Skeletal muscle tissue (tissue), 4 donors: ENCODE data around the gene OR2V2. TPM values are rescaled to one million over a fixed set of nuclear protein-coding genes. Genes with fewer than 3 reads are reported as not detected.
"Not testable (repeated sequence)": the region's sequence is repeated elsewhere in the genome, so short reads cannot be mapped to it uniquely, and the experiment has no call there.

Source experiments
- H3K27ac ChIP-seq: one replicate; pipeline ENCODE4 v1.7.0; 2013; ENCODE audit warnings: mild to moderate bottlenecking, low read depth, low read length, inconsistent platforms
- H3K27me3 ChIP-seq, 3 donors: one replicate each; pipeline ENCODE4 v1.7.0; 2013; ENCODE audit warnings: low read length in 3 of 3; ENCODE audit not compliant: control insufficient read depth in 3 of 3, insufficient read depth in 3 of 3
- H3K36me3 ChIP-seq, 3 donors: one replicate each; pipeline ENCODE4 v1.7.0; 2013; ENCODE audit warnings: low read length in 3 of 3; ENCODE audit not compliant: control insufficient read depth in 3 of 3, insufficient read depth in 3 of 3
- H3K4me1 ChIP-seq, 3 donors: one replicate each; pipeline ENCODE4 v1.7.0; 2013; ENCODE audit warnings: low read length in 3 of 3, mild to moderate bottlenecking in 3 of 3; ENCODE audit not compliant: control insufficient read depth in 3 of 3, insufficient read depth in 3 of 3
- H3K4me3 ChIP-seq, 3 donors: one replicate each; pipeline ENCODE4 v1.7.0; 2013; ENCODE audit warnings: low read length in 3 of 3
- H3K9ac ChIP-seq, 3 donors: one replicate each; pipeline ENCODE4 v1.7.0; 2013; ENCODE audit warnings: low read length in 3 of 3, mild to moderate bottlenecking in 3 of 3, moderate library complexity in 2 of 3, low read depth in 1 of 3
- H3K9me3 ChIP-seq, 3 donors: one replicate each; pipeline ENCODE4 v1.7.0; 2013; ENCODE audit warnings: low read length in 3 of 3; ENCODE audit not compliant: control insufficient read depth in 3 of 3
- total RNA-seq: library from RNA; depleted of rRNA; stranded (reverse); fragments of >200 nt; gene quantifications from one replicate; pipeline ENCODE4 v1.2.3, GENCODE V29; 2014
- donor health status: Osteomylitis.

Gene OR2V2
- total RNA-seq, 1 donor from 2014 or later = not detected

DNA sequence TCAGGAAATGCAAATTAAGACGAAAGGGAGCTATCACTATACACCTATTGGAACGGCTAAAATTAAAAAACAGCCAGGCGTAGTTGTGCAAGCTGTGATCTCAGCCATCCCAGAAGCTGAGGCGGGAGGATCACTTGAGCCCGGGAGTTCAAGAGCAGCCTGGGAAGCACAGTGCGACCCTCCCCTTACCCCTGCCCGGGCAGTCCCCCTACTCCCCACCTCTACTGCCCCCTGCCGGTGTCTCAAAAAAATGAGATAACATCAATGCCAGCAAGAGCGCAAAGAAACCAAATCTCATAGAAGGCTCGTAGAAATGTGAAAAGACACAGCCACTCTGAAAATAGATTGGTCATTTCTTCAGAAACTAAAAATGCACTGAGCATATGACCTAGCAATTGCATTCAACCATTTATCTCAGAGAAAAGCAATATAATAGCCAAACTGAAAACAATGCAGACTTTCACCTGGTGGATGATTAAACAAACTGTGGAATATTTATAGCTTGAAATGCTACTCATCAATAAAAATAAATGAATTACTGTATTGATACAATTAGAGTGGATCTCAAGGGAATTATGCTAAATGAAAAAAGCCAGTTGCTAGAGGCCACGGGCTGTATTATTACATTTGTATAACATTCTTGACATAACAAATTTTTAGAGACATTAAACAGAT lies 20.6 kb downstream of the OR2V2 start:
- no peaks in the 10 kb centered on the region for H3K36me3 ChIP-seq
- H3K4me1 ChIP-seq = peaks cover 0 to 5% (median 3%) of the 10 kb centered on the region in 3 donors
- H3K9ac ChIP-seq = no peak overlapping the region
- H3K27ac ChIP-seq = no peak overlapping the region
- H3K9me3 ChIP-seq = peaks cover 0 to under 1% (median 0%) of the 10 kb centered on the region in 3 donors
- no peak overlapping the region for H3K4me3 ChIP-seq
- peaks cover 60 to 68% (median 62%) of the 10 kb centered on the region in 3 donors for H3K27me3 ChIP-seq

DNA sequence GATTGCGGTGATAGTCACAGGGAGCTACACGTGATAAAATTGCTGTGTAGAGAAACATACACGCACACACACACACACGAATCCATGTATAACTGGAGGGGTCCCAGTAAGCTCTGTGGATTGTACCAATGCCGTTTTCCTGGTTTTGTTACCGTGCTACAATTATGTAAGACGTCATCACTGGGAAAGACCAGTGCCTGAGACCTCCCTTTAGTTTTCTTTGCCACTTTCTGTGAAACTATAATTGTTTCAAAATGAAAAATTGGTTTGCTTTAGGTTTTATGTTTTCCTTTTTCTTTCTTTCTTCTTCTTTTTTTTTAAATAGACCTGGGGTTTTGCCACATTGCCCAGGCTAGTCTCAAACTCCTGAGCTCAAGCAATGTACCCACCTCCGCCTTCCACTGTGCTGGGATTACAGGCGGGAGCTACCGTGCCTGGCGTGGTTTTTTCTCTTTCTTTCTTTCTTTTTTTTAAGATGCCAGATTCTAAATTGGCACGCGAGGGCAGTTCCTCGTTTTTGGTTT lies 21.3 kb downstream of the OR2V2 start:
- Histone ChIP-seq H3K27ac (no peak overlapping the region), H3K27me3 (peaks cover 65 to 71% (median 67%) of the 10 kb centered on the region in 3 donors), H3K4me1 (peaks cover 3 to 7% (median 5%) of the 10 kb centered on the region in 3 donors)

DNA sequence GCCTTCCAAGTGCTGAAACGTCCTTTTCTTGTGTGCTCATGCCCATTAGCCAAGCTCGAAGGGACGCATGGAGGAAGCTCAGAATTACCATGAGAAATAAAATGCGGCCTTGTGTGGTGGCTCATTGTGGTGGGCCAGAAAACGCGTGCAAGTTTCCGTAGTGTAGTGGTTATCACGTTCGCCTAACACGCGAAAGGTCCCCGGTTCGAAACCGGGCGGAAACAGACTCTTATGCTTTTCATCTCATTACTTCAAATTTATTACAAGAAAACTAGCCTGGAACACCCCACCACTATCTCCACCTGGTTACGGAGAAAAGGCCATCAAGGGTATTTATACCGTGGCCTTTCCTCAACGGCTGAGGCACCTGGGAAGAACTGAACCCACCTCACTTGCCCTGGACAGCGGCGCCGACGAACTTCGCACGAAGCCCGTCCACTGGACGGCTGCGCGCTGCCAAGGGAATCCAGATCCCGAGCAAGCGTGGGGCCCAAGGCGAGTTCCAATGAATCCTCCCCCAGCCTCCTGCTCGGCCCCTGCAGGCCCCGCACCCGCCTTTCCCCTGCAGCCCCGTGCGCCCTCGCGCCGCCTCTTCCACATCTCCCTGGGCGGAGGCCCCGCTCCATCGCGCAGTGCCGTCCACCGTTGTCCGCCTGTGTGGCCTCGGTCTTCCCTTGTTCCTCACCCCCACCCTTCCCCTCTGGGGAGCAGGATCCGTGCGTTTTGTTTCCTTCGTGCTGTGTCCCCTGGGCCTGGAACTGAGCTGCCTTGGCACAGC lies 22.3 kb downstream of the OR2V2 start:
- not testable (repeated sequence) for H3K9ac ChIP-seq, H3K4me1 ChIP-seq, H3K27ac ChIP-seq, H3K36me3 ChIP-seq, H3K9me3 ChIP-seq
- Histone ChIP-seq H3K4me3 (peak overlapping the region in 1 of 3 donors; percentile 13), H3K27me3 (peaks cover 69 to 72% (median 70%) of the 10 kb centered on the region in 3 donors)

More for the DNA sequence above, 21.3 kb downstream of the OR2V2 start:
- H3K36me3 ChIP-seq = no peaks in the 10 kb centered on the region
- H3K9ac ChIP-seq = no peak overlapping the region
- H3K9me3 ChIP-seq = peaks cover 0 to 3% (median 0%) of the 10 kb centered on the region in 3 donors
- H3K4me3 ChIP-seq = no peak overlapping the region

DNA sequence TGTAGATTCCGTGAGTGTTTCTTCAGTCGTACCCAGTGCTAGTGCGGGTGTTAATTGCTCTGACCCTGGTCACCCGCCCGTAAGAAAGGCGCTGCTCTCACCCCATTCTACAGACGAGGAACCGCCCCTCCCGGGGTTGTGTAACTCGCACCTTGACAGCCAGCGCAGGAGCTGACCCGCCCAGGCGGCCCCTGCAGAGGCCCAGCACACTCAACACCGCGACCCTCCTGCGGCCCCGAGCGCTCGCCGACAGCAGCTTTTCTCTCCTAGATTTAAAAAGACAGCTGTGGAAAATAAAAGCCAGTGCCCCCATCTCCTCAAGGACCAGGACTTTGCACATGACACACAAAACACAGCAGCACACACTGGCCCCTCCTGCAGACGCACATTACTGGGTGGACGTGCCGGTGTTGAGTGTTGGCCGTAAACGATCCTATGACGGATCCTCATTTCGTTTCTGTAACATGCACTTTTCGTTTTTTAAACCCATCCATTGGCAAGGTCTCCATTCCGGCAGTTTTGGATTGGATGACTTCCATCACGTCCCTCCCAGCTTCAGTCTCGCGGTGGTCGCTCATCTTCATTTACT lies 22.9 kb downstream of the OR2V2 start:
- peaks cover 3 to 9% (median 5%) of the 10 kb centered on the region in 3 donors for H3K4me1 ChIP-seq
- H3K27ac ChIP-seq = no peak overlapping the region
- peaks cover 68 to 73% (median 69%) of the 10 kb centered on the region in 3 donors for H3K27me3 ChIP-seq
- no peak overlapping the region for H3K4me3 ChIP-seq
- H3K36me3 ChIP-seq = no peaks in the 10 kb centered on the region
- H3K9me3 ChIP-seq = peaks cover 0 to 3% (median 0%) of the 10 kb centered on the region in 3 donors
- H3K9ac ChIP-seq = no peak overlapping the region

DNA sequence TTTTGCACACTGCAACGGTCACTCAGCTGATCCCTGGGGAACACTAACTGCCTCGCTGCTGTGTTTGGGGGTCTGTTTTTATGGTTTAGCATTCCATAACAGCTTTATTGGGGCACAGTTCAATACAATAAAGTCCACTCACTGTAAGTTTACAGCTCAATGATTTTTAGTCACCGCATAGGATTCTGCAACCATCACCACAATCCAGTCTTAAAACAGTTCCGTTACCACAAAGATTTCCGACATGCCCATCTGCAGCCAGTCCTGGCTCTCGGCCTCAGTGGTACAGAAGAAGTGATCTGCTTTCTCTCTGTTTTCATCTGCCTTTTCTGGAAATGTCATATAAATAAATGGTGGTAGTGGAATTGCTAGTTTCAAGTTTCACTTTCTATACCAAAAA lies 23.6 kb downstream of the OR2V2 start:
- H3K27me3 ChIP-seq = peaks cover 65 to 73% (median 71%) of the 10 kb centered on the region in 3 donors
- H3K36me3 ChIP-seq = no peaks in the 10 kb centered on the region
- H3K9me3 ChIP-seq = peaks cover 0 to 3% (median 0%) of the 10 kb centered on the region in 3 donors
- H3K9ac ChIP-seq = no peak overlapping the region
- peaks cover 3 to 9% (median 5%) of the 10 kb centered on the region in 3 donors for H3K4me1 ChIP-seq
- H3K4me3 ChIP-seq = no peak overlapping the region
- H3K27ac ChIP-seq = no peak overlapping the region

DNA sequence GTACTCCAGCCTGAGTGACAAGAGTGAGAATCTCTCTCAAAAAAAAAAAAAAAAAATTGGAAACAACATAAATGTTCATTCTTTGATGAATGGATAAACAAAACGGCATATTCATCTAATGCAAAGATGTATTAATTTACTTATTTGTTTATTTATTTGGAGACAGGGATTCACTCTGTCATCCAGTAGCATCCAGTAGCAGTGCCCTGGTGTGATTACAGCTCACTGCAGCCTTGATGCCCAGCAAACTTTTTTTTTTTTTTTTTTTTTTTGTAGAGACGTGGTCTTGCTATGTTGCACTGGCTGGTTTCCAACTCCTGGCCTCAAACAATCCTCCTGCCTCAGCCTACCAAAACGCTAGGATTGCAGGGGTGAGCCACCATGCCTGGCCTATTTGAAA lies 24.4 kb downstream of the OR2V2 start:
- Histone ChIP-seq H3K4me3 (no peak overlapping the region), H3K27me3 (peaks cover 65 to 75% (median 66%) of the 10 kb centered on the region in 3 donors), H3K36me3 (no peaks in the 10 kb centered on the region), H3K4me1 (peaks cover 3 to 9% (median 5%) of the 10 kb centered on the region in 3 donors), H3K9ac (no peak overlapping the region), H3K27ac (no peak overlapping the region), H3K9me3 (peaks cover 0 to 3% (median 0%) of the 10 kb centered on the region in 3 donors)

DNA sequence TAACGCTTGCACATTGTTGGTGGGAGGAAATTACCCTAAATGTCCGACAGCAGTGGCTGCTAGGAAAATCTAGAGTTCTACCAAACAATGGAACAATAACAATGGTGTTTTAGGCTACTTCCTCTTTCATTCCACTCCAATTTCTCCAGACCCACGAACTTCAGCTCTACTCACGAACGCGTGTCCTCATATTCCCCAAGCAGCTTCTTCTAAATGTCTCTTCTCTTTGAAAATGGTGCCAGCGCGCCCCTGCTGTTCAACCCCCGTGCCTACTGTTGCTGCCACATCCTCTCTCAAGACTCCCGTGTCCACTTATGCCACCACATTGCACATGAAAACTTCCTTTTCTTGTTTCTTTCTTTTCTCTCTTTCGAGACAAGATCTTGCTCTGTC lies 25.6 kb downstream of the OR2V2 start:
- H3K4me1 ChIP-seq = peaks cover 3 to 9% (median 5%) of the 10 kb centered on the region in 3 donors
- no peak overlapping the region for H3K9ac ChIP-seq
- H3K9me3 ChIP-seq = peaks cover 0 to 3% (median 0%) of the 10 kb centered on the region in 3 donors
- peaks cover 61 to 76% (median 65%) of the 10 kb centered on the region in 3 donors for H3K27me3 ChIP-seq
- no peak overlapping the region for H3K4me3 ChIP-seq
- H3K36me3 ChIP-seq = no peaks in the 10 kb centered on the region
- peak overlapping the region; percentile 19 for H3K27ac ChIP-seq

DNA sequence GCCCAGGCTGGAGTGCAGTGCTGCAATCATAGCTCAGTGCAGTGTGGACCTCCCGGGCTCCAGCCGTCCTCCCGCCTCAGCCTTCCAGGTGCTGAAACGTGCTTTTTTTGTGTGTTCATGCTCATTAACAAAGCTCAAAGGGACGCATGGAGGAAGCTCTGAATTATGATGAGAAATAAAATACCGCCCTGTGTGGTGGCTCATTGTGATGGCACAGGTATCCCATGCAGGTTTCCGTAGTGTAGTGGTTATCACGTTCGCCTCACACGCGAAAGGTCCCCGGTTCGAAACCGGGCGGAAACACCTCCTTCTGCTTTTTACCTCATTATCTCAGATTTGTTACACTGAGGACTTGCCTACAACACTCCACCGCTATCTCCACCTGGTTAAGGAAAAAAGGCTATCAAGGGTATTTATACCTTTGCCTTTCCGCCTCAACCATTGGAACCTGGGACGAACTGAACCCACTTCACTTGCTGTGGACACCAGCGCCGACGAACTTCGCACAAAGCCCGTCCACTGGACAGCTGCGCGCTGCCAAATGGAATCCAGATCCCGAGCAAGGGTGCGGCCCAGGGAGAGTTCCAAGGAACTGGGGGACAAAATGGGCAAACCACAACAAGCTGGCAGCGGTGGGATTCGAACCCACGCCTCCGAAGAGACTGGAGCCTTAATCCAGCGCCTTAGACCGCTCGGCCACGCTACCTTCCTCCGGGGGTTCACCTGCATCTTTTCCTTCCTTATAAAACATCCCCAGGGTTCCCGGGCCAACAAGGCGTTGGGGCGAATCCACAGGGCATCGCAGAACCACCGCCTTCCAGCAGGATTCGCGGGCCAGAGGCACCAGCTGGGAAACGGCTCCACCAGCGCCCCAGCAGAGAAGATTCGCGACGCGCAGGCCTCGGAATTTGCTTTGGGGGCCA lies 26.3 kb downstream of the OR2V2 start:
- H3K27ac ChIP-seq = peak overlapping the region; percentile 19

More for the DNA sequence above, 26.3 kb downstream of the OR2V2 start:
- Histone ChIP-seq H3K27me3 (peaks cover 54 to 70% (median 60%) of the 10 kb centered on the region in 3 donors), H3K4me1 (peaks cover 3 to 9% (median 5%) of the 10 kb centered on the region in 3 donors), H3K36me3 (no peaks in the 10 kb centered on the region), H3K9me3 (peaks cover 0 to 3% (median 0%) of the 10 kb centered on the region in 3 donors), H3K4me3 (no peak overlapping the region), H3K9ac (no peak overlapping the region)
